Astrocyte of the spinal cord (primary cell): Measurements from ENCODE around the gene HTR3C.
A peak's percentile ranks its signal among the peaks of the same experiment; 100 is the strongest.
"Not testable (repeated sequence)": the region's sequence is repeated elsewhere in the genome, so short reads cannot be mapped to it uniquely, and the experiment has no call there.

ENCODE experiments used
- DNase-seq: peaks from one replicate; pipeline ENCODE4 v3.0.0; 2011; ENCODE audit warnings: low read depth, low spot score
- H3K4me3 ChIP-seq: 2 replicates; pipeline ENCODE4 v1.5.1; 2011; ENCODE audit warnings: low read depth, mild to moderate bottlenecking, low read length, moderate library complexity
- in situ Hi-C: cut with HindIII; loops from 2 replicates; pipeline ENCODE4 v1.10.0; 2017; ENCODE audit warnings: low sequenced_read_pairs
- TF ChIP-seq, protein P1 (sequence below): IDR thresholded peaks from 2 replicates; pipeline ENCODE4 v1.5.1; 2012; ENCODE audit warnings: low read depth, mild to moderate bottlenecking, low read length, inconsistent platforms

HTR3C gene

GRCh38 chr3:184017672-184018423, 35.0 kb upstream of the HTR3C start, which contains the start of gene ABCC5:
Gene ABCC5 (minus strand): TSS chr3:184017884. CDS start chr3:184014392, 3,492 bp downstream.
- TF ChIP-seq, protein P1, sequence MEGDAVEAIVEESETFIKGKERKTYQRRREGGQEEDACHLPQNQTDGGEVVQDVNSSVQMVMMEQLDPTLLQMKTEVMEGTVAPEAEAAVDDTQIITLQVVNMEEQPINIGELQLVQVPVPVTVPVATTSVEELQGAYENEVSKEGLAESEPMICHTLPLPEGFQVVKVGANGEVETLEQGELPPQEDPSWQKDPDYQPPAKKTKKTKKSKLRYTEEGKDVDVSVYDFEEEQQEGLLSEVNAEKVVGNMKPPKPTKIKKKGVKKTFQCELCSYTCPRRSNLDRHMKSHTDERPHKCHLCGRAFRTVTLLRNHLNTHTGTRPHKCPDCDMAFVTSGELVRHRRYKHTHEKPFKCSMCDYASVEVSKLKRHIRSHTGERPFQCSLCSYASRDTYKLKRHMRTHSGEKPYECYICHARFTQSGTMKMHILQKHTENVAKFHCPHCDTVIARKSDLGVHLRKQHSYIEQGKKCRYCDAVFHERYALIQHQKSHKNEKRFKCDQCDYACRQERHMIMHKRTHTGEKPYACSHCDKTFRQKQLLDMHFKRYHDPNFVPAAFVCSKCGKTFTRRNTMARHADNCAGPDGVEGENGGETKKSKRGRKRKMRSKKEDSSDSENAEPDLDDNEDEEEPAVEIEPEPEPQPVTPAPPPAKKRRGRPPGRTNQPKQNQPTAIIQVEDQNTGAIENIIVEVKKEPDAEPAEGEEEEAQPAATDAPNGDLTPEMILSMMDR, result no peak
- peak; percentile 91 for DNase-seq
- in situ Hi-C loops, result no loop called here
- H3K4me3 ChIP-seq, result peak within 1 kb of the TSS; percentile 99

DNA sequence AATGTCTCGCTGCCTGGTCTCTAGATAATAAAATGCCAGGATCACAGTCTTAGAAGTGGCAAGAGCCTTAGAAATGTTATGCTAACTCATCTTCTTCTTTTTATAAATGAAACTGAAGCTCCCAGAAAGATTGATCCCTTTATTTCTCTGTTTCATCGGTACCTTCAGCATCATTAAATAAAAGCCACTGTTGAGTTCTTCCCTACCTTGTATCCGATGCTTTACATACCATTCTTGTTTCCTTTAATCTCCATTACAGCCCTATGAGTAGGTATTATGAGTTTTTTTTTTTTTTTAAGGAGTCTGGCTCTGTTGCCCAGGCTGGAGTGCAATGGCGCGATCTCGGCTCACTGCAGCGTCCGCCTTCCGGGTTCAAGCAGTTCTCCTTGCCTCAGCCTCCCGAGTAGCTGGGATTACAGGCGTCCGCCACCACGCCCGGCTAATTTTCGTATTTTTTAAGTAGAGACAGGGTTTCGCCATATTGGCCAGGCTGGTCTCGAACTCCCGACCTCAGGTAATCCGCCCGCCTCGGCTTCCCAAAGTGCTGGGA, 34.3 kb upstream of the HTR3C start:
- no peak for DNase-seq
- TF ChIP-seq, protein P1, result no peak
- in situ Hi-C loops, result no loop called here
- peak overlapping the region; percentile 99 for H3K4me3 ChIP-seq

- TF ChIP-seq, protein P1, result no peak
- in situ Hi-C loops, result no loop called here
- DNase-seq, result no peak
- H3K4me3 ChIP-seq, result no peak overlapping the region
Measured at GRCh38 chr3:184022323-184022722, 30.5 kb upstream of the HTR3C start.

DNA sequence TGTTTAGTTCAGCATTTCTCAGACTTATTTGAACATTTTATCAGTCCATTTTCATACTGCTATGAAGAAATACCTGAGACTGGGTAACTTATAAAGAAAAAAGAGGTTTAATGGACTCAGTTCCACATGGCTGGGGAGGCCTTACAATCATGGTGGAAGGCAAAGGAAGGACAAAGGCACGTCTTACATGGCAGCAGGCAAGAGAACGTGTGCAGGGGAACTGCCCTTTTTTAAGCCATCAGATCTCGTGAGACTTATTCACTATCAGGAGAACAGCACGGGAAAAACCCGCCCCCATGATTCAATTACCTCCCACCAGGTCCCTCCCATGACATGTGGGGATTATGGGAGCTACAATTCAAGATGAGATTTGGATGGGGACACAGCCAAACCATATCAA, 27.6 kb upstream of the HTR3C start:
- DNase-seq, H3K4me3 ChIP-seq, in situ Hi-C loops: not testable (repeated sequence)

- DNase-seq, in situ Hi-C loops: not testable (repeated sequence)
Measured at GRCh38 chr3:184028275-184028890, 24.5 kb upstream of the HTR3C start.

GRCh38 chr3:184029443-184029842, 23.4 kb upstream of the HTR3C start:
- in situ Hi-C loops, result no loop called here
- TF ChIP-seq, protein P1, result no peak
- no peak for DNase-seq
- no peak overlapping the region for H3K4me3 ChIP-seq

More at GRCh38 chr3:184028275-184028890, 24.5 kb upstream of the HTR3C start:
- not testable (repeated sequence) for H3K4me3 ChIP-seq

DNA sequence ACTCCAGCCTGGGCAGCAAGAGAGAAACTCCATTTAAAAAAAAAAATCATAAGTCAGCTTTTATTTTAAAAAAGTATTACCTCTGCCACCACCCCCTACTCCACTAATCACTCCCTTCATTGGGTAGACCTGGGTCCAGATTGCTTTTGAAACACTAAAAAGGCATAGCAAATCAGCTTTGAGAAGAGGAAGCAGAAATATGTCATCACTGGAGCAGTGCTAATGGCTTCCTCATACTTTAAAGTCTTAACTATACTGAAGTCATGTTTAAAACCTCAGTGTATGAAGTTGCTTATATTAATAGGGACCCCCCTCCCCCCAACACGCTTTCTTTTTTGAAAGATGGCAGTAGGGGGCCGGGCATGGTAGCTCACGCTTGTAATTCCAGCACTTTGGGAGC, 22.3 kb upstream of the HTR3C start:
- in situ Hi-C loops, result no loop called here
- H3K4me3 ChIP-seq, result no peak overlapping the region
- no peak for DNase-seq
- TF ChIP-seq, protein P1, result no peak
